ENCODE results near the gene NBR1.
"Not testable (repeated sequence)": the region's sequence is repeated elsewhere in the genome, so short reads cannot be mapped to it uniquely, and the experiment has no call there.

NBR1 gene

DNA sequence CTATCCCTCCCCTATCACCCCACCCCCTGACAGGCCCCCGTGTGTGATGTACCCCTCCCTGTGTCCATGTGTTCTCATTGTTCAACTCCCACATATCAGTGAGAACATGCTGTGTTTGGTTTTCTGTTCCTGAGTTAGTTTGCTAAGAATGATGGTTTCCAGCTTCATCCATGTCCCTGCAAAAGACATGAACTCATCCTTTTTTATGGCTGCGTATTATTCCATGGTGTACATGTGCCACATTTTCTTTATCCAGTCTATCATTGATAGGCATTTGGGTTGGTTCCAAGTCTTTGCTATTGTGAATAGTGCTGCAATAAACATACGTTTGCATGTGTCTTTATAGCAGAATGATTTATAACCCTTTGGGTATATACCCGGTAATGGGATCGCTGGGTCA is 15.6 kb downstream of the NBR1 start:
- H3K9ac ChIP-seq (ENCODE audit: low read length in 2 of 2); H3K4me3 ChIP-seq (ENCODE audit: low read length in 2 of 2); H3K27me3 ChIP-seq (ENCODE audit: control insufficient read depth in 1 of 2, insufficient read depth in 2 of 2, low read length in 2 of 2); H3K4me1 ChIP-seq (ENCODE audit: control insufficient read depth, insufficient read depth, low read length); H3K27ac ChIP-seq (ENCODE audit: low read length); H3K9me3 ChIP-seq (ENCODE audit: control insufficient read depth in 2 of 2, low read length in 2 of 2): not testable (repeated sequence)
- H3K36me3 ChIP-seq (ENCODE audit: control insufficient read depth in 2 of 2, insufficient read depth in 2 of 2, low read length in 2 of 2), result peaks cover 38 to 40% of the 10 kb centered on the region in 2 donors

GRCh38 chr17:43193251-43193650 is 22.2 kb downstream of the NBR1 start:
- H3K9ac ChIP-seq (ENCODE audit: low read length in 2 of 2), result no peak overlapping the region
- H3K4me3 ChIP-seq (ENCODE audit: low read length in 2 of 2), result no peak overlapping the region
- H3K4me1 ChIP-seq (ENCODE audit: control insufficient read depth, insufficient read depth, low read length), result no peaks in the 10 kb centered on the region
- H3K27me3 ChIP-seq (ENCODE audit: control insufficient read depth in 1 of 2, insufficient read depth in 2 of 2, low read length in 2 of 2), result no peaks in the 10 kb centered on the region
- H3K27ac ChIP-seq (ENCODE audit: low read length), result no peak overlapping the region
- peaks cover 74 to 75% of the 10 kb centered on the region in 2 donors for H3K36me3 ChIP-seq (ENCODE audit: control insufficient read depth in 2 of 2, insufficient read depth in 2 of 2, low read length in 2 of 2)
- H3K9me3 ChIP-seq (ENCODE audit: control insufficient read depth in 2 of 2, low read length in 2 of 2), result no peaks in the 10 kb centered on the region

DNA sequence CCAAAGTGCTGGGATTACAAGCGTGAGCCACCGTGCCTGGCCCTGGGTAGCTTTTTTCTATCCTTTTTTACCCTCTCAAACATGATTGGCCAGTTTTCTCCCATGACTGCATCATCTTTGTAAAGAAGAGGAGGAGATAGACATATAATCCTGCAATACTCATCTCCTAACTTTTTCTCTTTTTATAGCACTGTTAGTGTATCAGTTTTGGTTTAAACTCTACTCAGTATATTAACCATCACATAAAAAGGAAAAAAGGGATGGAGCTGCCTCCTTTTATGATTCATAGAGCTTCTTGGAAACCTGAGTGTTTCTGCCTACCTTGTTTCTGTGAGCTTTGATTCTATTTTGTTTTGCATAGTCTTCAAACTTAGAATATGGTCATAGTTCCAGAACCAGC is 28.6 kb downstream of the NBR1 start:
- no peaks in the 10 kb centered on the region for H3K9me3 ChIP-seq (ENCODE audit: control insufficient read depth in 2 of 2, low read length in 2 of 2)
- no peaks in the 10 kb centered on the region for H3K4me1 ChIP-seq (ENCODE audit: control insufficient read depth, insufficient read depth, low read length)
- H3K9ac ChIP-seq (ENCODE audit: low read length in 2 of 2), result no peak overlapping the region
- H3K27me3 ChIP-seq (ENCODE audit: control insufficient read depth in 1 of 2, insufficient read depth in 2 of 2, low read length in 2 of 2), result no peaks in the 10 kb centered on the region
- H3K27ac ChIP-seq (ENCODE audit: low read length), result no peak overlapping the region
- peaks cover 65 to 73% of the 10 kb centered on the region in 2 donors for H3K36me3 ChIP-seq (ENCODE audit: control insufficient read depth in 2 of 2, insufficient read depth in 2 of 2, low read length in 2 of 2)
- no peak overlapping the region for H3K4me3 ChIP-seq (ENCODE audit: low read length in 2 of 2)

- no peak overlapping the region for H3K27ac ChIP-seq (ENCODE audit: low read length)
- H3K36me3 ChIP-seq (ENCODE audit: control insufficient read depth in 2 of 2, insufficient read depth in 2 of 2, low read length in 2 of 2), result peaks cover 62 to 69% of the 10 kb centered on the region in 2 donors
- no peaks in the 10 kb centered on the region for H3K9me3 ChIP-seq (ENCODE audit: control insufficient read depth in 2 of 2, low read length in 2 of 2)
- H3K4me1 ChIP-seq (ENCODE audit: control insufficient read depth, insufficient read depth, low read length), result no peaks in the 10 kb centered on the region
- no peak overlapping the region for H3K9ac ChIP-seq (ENCODE audit: low read length in 2 of 2)
- no peak overlapping the region for H3K4me3 ChIP-seq (ENCODE audit: low read length in 2 of 2)
- no peaks in the 10 kb centered on the region for H3K27me3 ChIP-seq (ENCODE audit: control insufficient read depth in 1 of 2, insufficient read depth in 2 of 2, low read length in 2 of 2)
These were observed 29.1 kb downstream of the NBR1 start for GRCh38 chr17:43200127-43200526.

DNA sequence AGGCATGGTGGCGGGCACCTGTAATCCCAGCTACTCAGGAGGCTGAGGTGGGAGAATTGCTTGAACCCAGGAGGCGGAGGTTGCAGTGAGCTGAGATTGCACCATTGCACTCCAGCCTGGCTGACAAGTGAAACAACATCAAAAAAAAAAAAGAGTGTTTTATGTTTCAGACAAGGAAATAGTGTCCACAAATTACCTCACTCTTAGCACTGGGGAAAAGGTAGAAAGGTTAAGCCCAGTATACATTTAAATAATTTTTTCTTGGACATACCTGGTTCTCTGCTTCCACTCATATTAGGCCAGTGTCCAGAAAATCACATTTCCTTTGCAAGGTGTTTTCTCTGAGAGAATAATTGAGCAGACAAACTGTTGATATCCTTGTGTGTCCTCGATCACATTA is 32.0 kb downstream of the NBR1 start:
- H3K9me3 ChIP-seq (ENCODE audit: control insufficient read depth in 2 of 2, low read length in 2 of 2), result not testable (repeated sequence)

GRCh38 chr17:43210576-43210975 is 39.6 kb downstream of the NBR1 start:
- Histone ChIP-seq H3K27me3 (ENCODE audit: control insufficient read depth in 1 of 2, insufficient read depth in 2 of 2, low read length in 2 of 2) (no peaks in the 10 kb centered on the region), H3K9me3 (ENCODE audit: control insufficient read depth in 2 of 2, low read length in 2 of 2) (no peaks in the 10 kb centered on the region), H3K36me3 (ENCODE audit: control insufficient read depth in 2 of 2, insufficient read depth in 2 of 2, low read length in 2 of 2) (peaks cover 21 to 26% of the 10 kb centered on the region in 2 donors), H3K27ac (ENCODE audit: low read length) (no peak overlapping the region), H3K4me3 (ENCODE audit: low read length in 2 of 2) (no peak overlapping the region), H3K9ac (ENCODE audit: low read length in 2 of 2) (peak overlapping the region in 1 of 2 donors; percentile 89), H3K4me1 (ENCODE audit: control insufficient read depth, insufficient read depth, low read length) (peaks cover 13% of the 10 kb centered on the region)

More for the DNA sequence above, 32.0 kb downstream of the NBR1 start:
- not testable (repeated sequence) for H3K27ac ChIP-seq (ENCODE audit: low read length); H3K9ac ChIP-seq (ENCODE audit: low read length in 2 of 2); H3K4me3 ChIP-seq (ENCODE audit: low read length in 2 of 2); H3K4me1 ChIP-seq (ENCODE audit: control insufficient read depth, insufficient read depth, low read length); H3K27me3 ChIP-seq (ENCODE audit: control insufficient read depth in 1 of 2, insufficient read depth in 2 of 2, low read length in 2 of 2)
- H3K36me3 ChIP-seq (ENCODE audit: control insufficient read depth in 2 of 2, insufficient read depth in 2 of 2, low read length in 2 of 2), result peaks cover 59 to 64% of the 10 kb centered on the region in 2 donors

GRCh38 chr17:43211123-43211479 is 40.1 kb downstream of the NBR1 start:
- Histone ChIP-seq H3K4me1 (ENCODE audit: control insufficient read depth, insufficient read depth, low read length) (peaks cover 13% of the 10 kb centered on the region), H3K9ac (ENCODE audit: low read length in 2 of 2) (peak overlapping the region; percentile 74 to 89), H3K9me3 (ENCODE audit: control insufficient read depth in 2 of 2, low read length in 2 of 2) (no peaks in the 10 kb centered on the region), H3K4me3 (ENCODE audit: low read length in 2 of 2) (peak overlapping the region; percentile 66 to 87), H3K27me3 (ENCODE audit: control insufficient read depth in 1 of 2, insufficient read depth in 2 of 2, low read length in 2 of 2) (no peaks in the 10 kb centered on the region), H3K36me3 (ENCODE audit: control insufficient read depth in 2 of 2, insufficient read depth in 2 of 2, low read length in 2 of 2) (peaks cover 23 to 30% of the 10 kb centered on the region in 2 donors), H3K27ac (ENCODE audit: low read length) (peak overlapping the region; percentile 18)

DNA sequence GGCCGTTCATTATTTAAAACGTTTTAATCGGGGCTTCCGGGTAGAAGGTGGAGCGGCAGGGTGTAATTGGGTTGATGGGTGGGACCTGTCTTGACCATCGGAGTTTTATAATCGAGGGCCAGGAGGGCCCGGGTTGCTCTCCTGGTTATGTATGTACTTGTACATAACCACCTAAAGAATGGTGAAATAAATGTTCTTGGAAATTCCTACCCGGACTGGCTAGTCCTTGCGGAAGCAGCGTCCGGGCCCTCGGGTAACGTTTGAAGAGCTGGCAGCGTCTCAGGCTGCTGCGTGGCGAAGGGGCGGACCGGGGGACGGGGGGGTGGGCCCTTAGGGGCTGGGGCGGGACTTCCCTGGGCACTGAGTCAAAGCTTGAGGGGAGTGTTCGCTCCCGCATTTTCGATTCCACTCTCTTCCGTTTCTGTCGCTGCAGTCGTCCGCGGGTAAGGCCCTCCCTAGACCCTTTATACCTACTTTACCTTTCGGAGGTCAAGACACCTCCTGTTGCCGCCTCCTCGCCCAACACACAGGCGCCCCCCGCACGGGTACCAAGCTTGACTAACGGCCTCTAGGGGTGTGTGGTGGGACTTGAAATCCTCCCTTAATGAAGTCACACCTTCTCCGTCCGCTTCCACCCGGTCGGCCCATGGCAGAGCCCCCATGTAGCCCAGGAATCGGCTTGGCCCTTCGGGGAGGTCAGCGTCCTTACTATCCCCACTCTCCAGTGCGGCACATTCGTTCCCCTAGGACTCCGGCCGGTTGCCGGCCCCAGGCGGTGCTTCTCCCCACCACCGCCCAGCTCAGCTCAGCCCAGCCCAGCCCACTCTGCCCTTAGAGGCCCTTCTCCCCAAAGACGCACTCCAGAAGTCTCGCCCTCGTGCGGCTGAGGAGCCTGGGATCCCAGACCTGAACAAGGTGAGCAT is 40.7 kb downstream of the NBR1 start, which contains the start of gene TMEM106A:
TSS of gene TMEM106A (plus strand) at position 396 of the 923 bp plus-strand sequence. CDS start 1,167 bp downstream, outside the sequence.
- Histone ChIP-seq H3K9me3 (ENCODE audit: control insufficient read depth in 2 of 2, low read length in 2 of 2) (no peaks in the 10 kb centered on the region), H3K27me3 (ENCODE audit: control insufficient read depth in 1 of 2, insufficient read depth in 2 of 2, low read length in 2 of 2) (no peaks in the 10 kb centered on the region), H3K4me1 (ENCODE audit: control insufficient read depth, insufficient read depth, low read length) (peaks cover 13% of the 10 kb centered on the region), H3K4me3 (ENCODE audit: low read length in 2 of 2) (peak within 1 kb of the TSS; percentile 87 to 88), H3K9ac (ENCODE audit: low read length in 2 of 2) (peak within 1 kb of the TSS; percentile 89 to 91), H3K27ac (ENCODE audit: low read length) (peak within 1 kb of the TSS; percentile 76), H3K36me3 (ENCODE audit: control insufficient read depth in 2 of 2, insufficient read depth in 2 of 2, low read length in 2 of 2) (peaks cover 26 to 36% of the 10 kb centered on the region in 2 donors)

DNA sequence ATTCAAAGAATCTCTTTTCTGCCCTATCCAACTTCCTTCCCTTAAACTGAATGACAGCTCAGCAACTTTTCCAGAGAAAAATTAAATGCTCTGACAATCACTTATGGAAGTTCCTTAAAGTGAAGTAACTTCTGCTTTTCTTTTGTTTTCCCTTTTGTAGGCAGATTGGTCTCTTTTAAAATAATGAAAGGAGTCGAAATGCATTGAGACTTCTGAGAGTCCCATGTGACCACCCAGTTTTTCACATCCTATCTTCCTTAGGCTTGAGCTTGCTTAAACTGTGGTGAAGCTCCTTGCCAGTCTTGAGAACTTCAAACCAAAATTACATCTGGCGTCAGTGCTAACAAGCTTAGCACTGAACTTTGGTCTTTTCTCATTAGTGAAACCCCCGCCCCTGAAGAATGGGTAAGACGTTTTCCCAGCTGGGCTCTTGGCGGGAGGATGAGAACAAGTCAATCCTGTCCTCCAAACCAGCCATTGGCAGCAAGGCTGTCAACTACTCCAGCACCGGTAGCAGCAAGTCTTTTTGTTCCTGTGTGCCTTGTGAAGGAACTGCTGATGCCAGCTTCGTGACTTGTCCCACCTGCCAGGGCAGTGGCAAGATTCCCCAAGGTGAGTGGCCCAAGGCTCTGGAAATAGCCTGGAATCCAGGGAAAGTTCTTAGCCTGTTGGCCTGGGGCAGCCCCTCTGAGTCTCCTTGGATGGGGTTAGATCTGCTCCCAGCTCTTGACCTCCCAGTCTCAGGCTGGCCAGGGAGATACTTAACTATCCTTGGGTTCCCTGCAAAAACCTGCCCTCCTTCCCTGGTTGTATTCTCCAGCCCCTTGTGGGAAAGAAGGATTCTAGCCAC is 41.9 kb downstream of the NBR1 start:
- peaks cover 26 to 28% of the 10 kb centered on the region in 2 donors for H3K36me3 ChIP-seq (ENCODE audit: control insufficient read depth in 2 of 2, insufficient read depth in 2 of 2, low read length in 2 of 2)
- peak overlapping the region; percentile 87 to 88 for H3K4me3 ChIP-seq (ENCODE audit: low read length in 2 of 2)
- peak overlapping the region; percentile 76 for H3K27ac ChIP-seq (ENCODE audit: low read length)
- H3K4me1 ChIP-seq (ENCODE audit: control insufficient read depth, insufficient read depth, low read length), result peaks cover 13% of the 10 kb centered on the region
- peak overlapping the region; percentile 89 to 91 for H3K9ac ChIP-seq (ENCODE audit: low read length in 2 of 2)
- H3K27me3 ChIP-seq (ENCODE audit: control insufficient read depth in 1 of 2, insufficient read depth in 2 of 2, low read length in 2 of 2), result no peaks in the 10 kb centered on the region
- no peaks in the 10 kb centered on the region for H3K9me3 ChIP-seq (ENCODE audit: control insufficient read depth in 2 of 2, low read length in 2 of 2)

DNA sequence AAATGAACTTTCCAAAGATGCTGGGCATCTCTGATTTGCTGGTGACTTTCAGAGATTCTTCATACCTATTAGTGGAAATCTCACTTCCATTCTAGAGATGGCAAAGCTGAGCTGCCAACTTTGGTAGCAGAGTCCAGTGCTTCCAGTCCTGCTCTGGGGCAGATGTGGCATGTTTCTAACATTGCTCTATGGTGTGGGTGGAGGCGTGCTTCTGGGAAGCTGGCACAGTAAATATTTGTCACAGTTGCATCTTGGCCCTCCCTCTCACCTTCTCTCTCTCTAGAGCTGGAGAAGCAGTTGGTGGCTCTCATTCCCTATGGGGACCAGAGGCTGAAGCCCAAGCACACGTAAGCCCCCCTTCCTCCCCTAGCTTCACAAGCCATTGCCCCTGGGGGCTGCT is 42.5 kb downstream of the NBR1 start:
- no peak overlapping the region for H3K9ac ChIP-seq (ENCODE audit: low read length in 2 of 2)
- H3K27ac ChIP-seq (ENCODE audit: low read length), result no peak overlapping the region
- peaks cover 13% of the 10 kb centered on the region for H3K4me1 ChIP-seq (ENCODE audit: control insufficient read depth, insufficient read depth, low read length)
- no peaks in the 10 kb centered on the region for H3K27me3 ChIP-seq (ENCODE audit: control insufficient read depth in 1 of 2, insufficient read depth in 2 of 2, low read length in 2 of 2)
- peaks cover 21% of the 10 kb centered on the region in 2 donors for H3K36me3 ChIP-seq (ENCODE audit: control insufficient read depth in 2 of 2, insufficient read depth in 2 of 2, low read length in 2 of 2)
- no peaks in the 10 kb centered on the region for H3K9me3 ChIP-seq (ENCODE audit: control insufficient read depth in 2 of 2, low read length in 2 of 2)
- no peak overlapping the region for H3K4me3 ChIP-seq (ENCODE audit: low read length in 2 of 2)
